ENCODE measurements around the gene ZNF366. TPM values are rescaled to one million over a fixed set of nuclear protein-coding genes. Genes with fewer than 3 reads are reported as not detected.

The ZNF366 gene
- polyA plus RNA-seq, 3 donors, result 0.05 to 1.2 (median 0.76) TPM

- H3K9me3 Mint-ChIP-seq, result peaks cover 0 to 6% (median 0%) of the 10 kb centered on the region in 7 donors
- 100% methylated on average over 2 of the region's 7 CpGs for WGBS (ENCODE audit: insufficient coverage)
- no peaks in the 10 kb centered on the region for H3K9me3 ChIP-seq (replicated peaks in 1 of 2; ENCODE audit: control insufficient read depth in 1 of 2, insufficient read depth in 1 of 2, low read length in 2 of 2)
- H3K4me3 ChIP-seq (replicated peaks in 1 of 3; ENCODE audit: low read depth in 2 of 3, low read length in 3 of 3), result no peak overlapping the region
- no peaks in the 10 kb centered on the region for H3K36me3 ChIP-seq (replicated peaks in 1 of 2; ENCODE audit: control insufficient read depth in 1 of 2, insufficient read depth in 2 of 2, low read length in 2 of 2)
- H3K36me3 Mint-ChIP-seq, result no peaks in the 10 kb centered on the region
- no peak overlapping the region for H3K27ac ChIP-seq (ENCODE audit: low read depth in 1 of 2, low read length in 2 of 2)
- H3K4me3 Mint-ChIP-seq, result peak overlapping the region in 1 of 2 donors; percentile 7
- no peaks in the 10 kb centered on the region for H4K20me1 ChIP-seq (ENCODE audit: insufficient read depth, low read length)
- peaks cover 16% of the 10 kb centered on the region for H3K4me1 Mint-ChIP-seq
- DNase-seq, result no peak
- no peak overlapping the region for H3K9ac ChIP-seq (ENCODE audit: insufficient read depth, low read length, poor library complexity, severe bottlenecking)
- no peak overlapping the region for H2AFZ ChIP-seq (ENCODE audit: insufficient read depth, low read depth, low read length, poor library complexity, severe bottlenecking)
- H3K27me3 Mint-ChIP-seq (ENCODE audit: low read depth in 3 of 3), result peaks cover 0 to 5% (median 0%) of the 10 kb centered on the region in 3 donors
- no peaks in the 10 kb centered on the region for H3K27me3 ChIP-seq (ENCODE audit: control insufficient read depth in 2 of 2, insufficient read depth in 2 of 2, low read length in 2 of 2)
- no peak overlapping the region for H3K27ac Mint-ChIP-seq
- intact Hi-C loops (cut with micrococcal nuclease), result no loop called here
- H3K79me2 ChIP-seq (ENCODE audit: insufficient read depth, low read length), result no peaks in the 10 kb centered on the region
- no peak for TF ChIP-seq CTCF (IDR thresholded peaks at IDR 0.05)
- no peak overlapping the region for H3K4me2 ChIP-seq (replicated peaks; ENCODE audit: extremely low read depth, low read length, poor library complexity, severe bottlenecking)
- H3K4me1 ChIP-seq (ENCODE audit: control insufficient read depth in 1 of 2, insufficient read depth in 2 of 2, low read length in 2 of 2), result peaks cover 13 to 14% of the 10 kb centered on the region in 2 donors
Observed at GRCh38 chr5:72530196-72530595, 23.0 kb upstream of the ZNF366 start.

GRCh38 chr5:72529383-72529782 is 22.2 kb upstream of the ZNF366 start:
- Mint-ChIP-seq H3K27ac (no peak overlapping the region), H3K9me3 (peaks cover 0 to 6% (median 0%) of the 10 kb centered on the region in 7 donors), H3K27me3 (ENCODE audit: low read depth in 3 of 3) (peaks cover 0 to 2% (median 0%) of the 10 kb centered on the region in 3 donors), H3K4me1 (peaks cover 16% of the 10 kb centered on the region), H3K36me3 (no peaks in the 10 kb centered on the region), H3K4me3 (no peak overlapping the region)
- H3K4me1 ChIP-seq (ENCODE audit: control insufficient read depth in 1 of 2, insufficient read depth in 2 of 2, low read length in 2 of 2), result peaks cover 13 to 14% of the 10 kb centered on the region in 2 donors
- H3K27ac ChIP-seq (ENCODE audit: low read depth in 1 of 2, low read length in 2 of 2), result no peak overlapping the region
- no peaks in the 10 kb centered on the region for H4K20me1 ChIP-seq (ENCODE audit: insufficient read depth, low read length)
- H3K9ac ChIP-seq (ENCODE audit: insufficient read depth, low read length, poor library complexity, severe bottlenecking), result no peak overlapping the region
- TF ChIP-seq CTCF (IDR thresholded peaks at IDR 0.05), result no peak
- DNase-seq, result no peak
- no peaks in the 10 kb centered on the region for H3K9me3 ChIP-seq (replicated peaks in 1 of 2; ENCODE audit: control insufficient read depth in 1 of 2, insufficient read depth in 1 of 2, low read length in 2 of 2)
- H3K27me3 ChIP-seq (ENCODE audit: control insufficient read depth in 2 of 2, insufficient read depth in 2 of 2, low read length in 2 of 2), result no peaks in the 10 kb centered on the region
- intact Hi-C loops (cut with micrococcal nuclease), result loop anchor here in 1 of 2 donors (10.0 kb wide), 1 partner anchor 165 kb away; no protein-coding TSS in a partner anchor
- H3K4me2 ChIP-seq (replicated peaks; ENCODE audit: extremely low read depth, low read length, poor library complexity, severe bottlenecking), result no peak overlapping the region
- no peak overlapping the region for H3K4me3 ChIP-seq (replicated peaks in 1 of 3; ENCODE audit: low read depth in 2 of 3, low read length in 3 of 3)
- H3K36me3 ChIP-seq (replicated peaks in 1 of 2; ENCODE audit: control insufficient read depth in 1 of 2, insufficient read depth in 2 of 2, low read length in 2 of 2), result no peaks in the 10 kb centered on the region
- H2AFZ ChIP-seq (ENCODE audit: insufficient read depth, low read depth, low read length, poor library complexity, severe bottlenecking), result no peak overlapping the region
- 100% methylated on average over 1 of the region's 2 CpGs for WGBS (ENCODE audit: insufficient coverage)
- H3K79me2 ChIP-seq (ENCODE audit: insufficient read depth, low read length), result no peaks in the 10 kb centered on the region

Measured in CD14-positive monocyte (primary cell).